ENCODE results near the gene PPP1R26.
"Not testable (repeated sequence)": the region's sequence is repeated elsewhere in the genome, so short reads cannot be mapped to it uniquely, and the experiment has no call there.

GRCh38 chr9:135451909-135452308, 27.7 kb upstream of the PPP1R26 start:
- not testable (repeated sequence) for TF ChIP-seq CTCF (IDR thresholded peaks at IDR 0.05); POLR2A (IDR thresholded peaks at IDR 0.05; ENCODE audit: low read depth); EP300 (IDR thresholded peaks at IDR 0.05)

Data from esophagus muscularis mucosa (tissue), 4 donors.